ENCODE measurements around the gene MYO1D.

DNA sequence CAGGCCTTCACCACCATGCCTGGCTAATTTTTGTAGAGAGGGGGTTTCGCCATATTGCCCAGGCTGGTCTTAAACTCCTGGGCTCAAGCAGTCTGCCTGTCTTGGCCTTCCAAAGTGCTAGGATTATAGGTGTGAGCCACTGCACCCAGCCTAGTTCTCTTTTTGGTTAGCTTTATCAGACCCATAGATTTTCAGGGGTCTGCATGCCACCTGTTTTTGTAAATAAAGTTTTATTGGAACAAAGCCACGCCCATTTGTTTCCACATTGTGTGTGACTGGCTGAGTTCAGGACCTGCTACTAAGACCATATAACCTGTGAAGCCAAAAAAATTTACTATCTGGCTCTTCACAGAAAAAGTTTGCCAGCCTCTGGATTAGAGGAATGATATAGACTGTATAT lies 425.0 kb downstream of the MYO1D start:
- TF ChIP-seq, protein P1, sequence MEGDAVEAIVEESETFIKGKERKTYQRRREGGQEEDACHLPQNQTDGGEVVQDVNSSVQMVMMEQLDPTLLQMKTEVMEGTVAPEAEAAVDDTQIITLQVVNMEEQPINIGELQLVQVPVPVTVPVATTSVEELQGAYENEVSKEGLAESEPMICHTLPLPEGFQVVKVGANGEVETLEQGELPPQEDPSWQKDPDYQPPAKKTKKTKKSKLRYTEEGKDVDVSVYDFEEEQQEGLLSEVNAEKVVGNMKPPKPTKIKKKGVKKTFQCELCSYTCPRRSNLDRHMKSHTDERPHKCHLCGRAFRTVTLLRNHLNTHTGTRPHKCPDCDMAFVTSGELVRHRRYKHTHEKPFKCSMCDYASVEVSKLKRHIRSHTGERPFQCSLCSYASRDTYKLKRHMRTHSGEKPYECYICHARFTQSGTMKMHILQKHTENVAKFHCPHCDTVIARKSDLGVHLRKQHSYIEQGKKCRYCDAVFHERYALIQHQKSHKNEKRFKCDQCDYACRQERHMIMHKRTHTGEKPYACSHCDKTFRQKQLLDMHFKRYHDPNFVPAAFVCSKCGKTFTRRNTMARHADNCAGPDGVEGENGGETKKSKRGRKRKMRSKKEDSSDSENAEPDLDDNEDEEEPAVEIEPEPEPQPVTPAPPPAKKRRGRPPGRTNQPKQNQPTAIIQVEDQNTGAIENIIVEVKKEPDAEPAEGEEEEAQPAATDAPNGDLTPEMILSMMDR (IDR thresholded peaks at IDR 0.05): no peak
- TF ChIP-seq POLR2AphosphoS5 (IDR thresholded peaks at IDR 0.05): no peak
- TF ChIP-seq EP300 (IDR thresholded peaks at IDR 0.05): no peak
- TF ChIP-seq POLR2A (IDR thresholded peaks at IDR 0.05): no peak
